IMR-90 (cell line): ENCODE data around the gene CPSF2. TPM values are rescaled to one million over a fixed set of nuclear protein-coding genes. Genes with fewer than 3 reads are reported as not detected.

Experiments used
- ATAC-seq: fragments of 200-7000 bp; cut with Tn5 transposase; 2 replicates; pipeline ENCODE4 v1.9.1; 2020; ENCODE audit warnings: low read depth, mild to moderate bottlenecking, moderate library complexity
- BruUV-seq: library from RNA; stranded (reverse); fragments of 400-500 nt; replicated peaks from 2 replicates; lab custom pipeline; 2021; lab: Mats Ljungman, UMichigan
- CTCF ChIA-PET: fragments of 300-600 bp; formaldehyde crosslinking; extraction: SDS; loops from one replicate; lab custom pipeline; 2021; ENCODE audit warnings: antibody characterized with exemption; lab: Yijun Ruan, JAX
- POLR2A ChIA-PET: fragments of 300-600 bp; sonication (Branson Sonifier 250); formaldehyde crosslinking; loops from one replicate; lab custom pipeline; 2022; ENCODE audit warnings: antibody characterized with exemption; ENCODE audit not compliant: unreplicated experiment; lab: Charles Lee
- DNase-seq: peaks from one replicate; pipeline ENCODE4 v3.0.0; 2013
- H2AFZ ChIP-seq: replicated peaks from 2 replicates; pipeline ENCODE3; 2013; ENCODE audit warnings: low read length, mild to moderate bottlenecking; ENCODE audit not compliant: poor library complexity
- H2AK5ac ChIP-seq: 2 replicates; pipeline ENCODE4 v1.6.1; 2013; ENCODE audit warnings: low read depth, low read length, inconsistent platforms
- H2AK9ac ChIP-seq: replicated peaks from 2 replicates; pipeline ENCODE3; 2013; ENCODE audit warnings: mild to moderate bottlenecking, low read depth, low read length, moderate library complexity; ENCODE audit not compliant: poor library complexity
- H2BK120ac ChIP-seq: 2 replicates; pipeline ENCODE4 v1.6.1; 2013; ENCODE audit warnings: low read depth, low read length, inconsistent platforms
- H2BK15ac ChIP-seq: 3 replicates; pipeline ENCODE4 v1.6.1; 2013; ENCODE audit warnings: low read depth, low read length, inconsistent platforms
- H2BK20ac ChIP-seq: 2 replicates; pipeline ENCODE4 v1.6.1; 2013; ENCODE audit warnings: low read depth, mild to moderate bottlenecking, inconsistent platforms, low read length, moderate library complexity
- H2BK5ac ChIP-seq: 2 replicates; pipeline ENCODE4 v1.6.1; 2013; ENCODE audit warnings: mild to moderate bottlenecking, low read depth, low read length, inconsistent platforms; ENCODE audit not compliant: poor library complexity, severe bottlenecking
- H3K14ac ChIP-seq: replicated peaks from 2 replicates; pipeline ENCODE4 v1.6.1; 2013; ENCODE audit warnings: low read depth, low read length, inconsistent platforms
- H3K18ac ChIP-seq: 2 replicates; pipeline ENCODE4 v1.6.1; 2013; ENCODE audit warnings: low read depth, low read length, control low read depth
- H3K23ac ChIP-seq: 2 replicates; pipeline ENCODE4 v1.6.1; 2013; ENCODE audit warnings: low read depth, low read length, inconsistent platforms
- H3K27ac ChIP-seq: 2 replicates; pipeline ENCODE4 v1.5.1; 2013; ENCODE audit warnings: mild to moderate bottlenecking, control low read depth, low read length; ENCODE audit not compliant: insufficient read depth
- H3K27me3 ChIP-seq: 2 replicates; pipeline ENCODE4 v1.6.1; 2013; ENCODE audit warnings: low read length; ENCODE audit not compliant: control insufficient read depth, insufficient read depth
- H3K36me3 ChIP-seq: 2 replicates; pipeline ENCODE4 v1.6.1; 2013; ENCODE audit warnings: low read length, mixed read lengths; ENCODE audit not compliant: control insufficient read depth, insufficient read depth
- H3K4ac ChIP-seq: 2 replicates; pipeline ENCODE4 v1.6.1; 2013; ENCODE audit warnings: low read depth, low read length, inconsistent platforms
- H3K4me1 ChIP-seq: 2 replicates; pipeline ENCODE4 v1.6.1; 2013; ENCODE audit warnings: low read length, mixed read lengths; ENCODE audit not compliant: control insufficient read depth, insufficient read depth
- H3K4me2 ChIP-seq: 2 replicates; pipeline ENCODE4 v1.6.1; 2013; ENCODE audit warnings: low read depth, mild to moderate bottlenecking, control low read depth, low read length, moderate library complexity
- H3K4me3 ChIP-seq: 2 replicates; pipeline ENCODE4 v1.5.1; 2013; ENCODE audit warnings: low read depth, mild to moderate bottlenecking, control low read depth, low read length, moderate library complexity; ENCODE audit not compliant: insufficient read depth
- H3K56ac ChIP-seq: 2 replicates; pipeline ENCODE4 v1.6.1; 2013; ENCODE audit warnings: low read length, inconsistent platforms; ENCODE audit not compliant: insufficient read depth; ENCODE audit errors: extremely low read depth
- H3K79me1 ChIP-seq, 2 experiments: 2 replicates each; pipeline ENCODE4 v1.6.1; 2013; ENCODE audit warnings: low read length in 2 of 2, inconsistent platforms in 1 of 2, low read depth in 1 of 2
- H3K9ac ChIP-seq: 2 replicates; pipeline ENCODE4 v1.6.1; 2013; ENCODE audit warnings: low read depth, low read length, control low read depth
- H3K9me1 ChIP-seq: 2 replicates; pipeline ENCODE4 v1.6.1; 2013; ENCODE audit warnings: low read length, inconsistent platforms; ENCODE audit not compliant: insufficient read depth
- H3K9me3 ChIP-seq: 2 replicates; pipeline ENCODE4 v1.6.1; 2013; ENCODE audit warnings: low read length; ENCODE audit not compliant: control insufficient read depth, insufficient read depth
- H4K20me1 ChIP-seq: 2 replicates; pipeline ENCODE4 v1.6.1; 2013; ENCODE audit warnings: low read length, inconsistent platforms; ENCODE audit not compliant: insufficient read depth
- H4K5ac ChIP-seq: 2 replicates; pipeline ENCODE4 v1.6.1; 2013; ENCODE audit warnings: mild to moderate bottlenecking, low read depth, low read length, control low read depth
- H4K8ac ChIP-seq, 2 experiments: 2 replicates each; pipeline ENCODE4 v1.6.1; 2013; ENCODE audit warnings: low read depth in 2 of 2, low read length in 2 of 2, control low read depth in 1 of 2, inconsistent platforms in 1 of 2
- H4K91ac ChIP-seq: 2 replicates; pipeline ENCODE4 v1.6.1; 2013; ENCODE audit warnings: low read depth, low read length, inconsistent platforms; ENCODE audit not compliant: insufficient read depth
- BHLHE40 ChIP-seq: fragments of 150-350 bp; IDR thresholded peaks from 2 replicates; pipeline ENCODE4 v1.6.1; 2016; ENCODE audit warnings: mild to moderate bottlenecking, low read depth, low read length
- MAZ ChIP-seq: IDR thresholded peaks from 2 replicates; pipeline ENCODE4 v1.6.1; 2012; ENCODE audit warnings: low read depth, mild to moderate bottlenecking, low read length, improper control_type of control experiment, moderate library complexity, borderline replicate concordance
- RAD21 ChIP-seq: IDR thresholded peaks from 2 replicates; pipeline ENCODE4 v1.6.1; 2012; ENCODE audit warnings: low read length, improper control_type of control experiment
- WGBS, 2 experiments: methylation state at CpG; one replicate each; pipeline versions ENCODE4 v1.1.5 to v1.1.7; 2013; ENCODE audit warnings: missing lambda C conversion rate in 2 of 2; ENCODE audit not compliant: insufficient read length in 1 of 2; ENCODE audit errors: extremely low coverage in 2 of 2; 5-methylcytosine and 5-hydroxymethylcytosine counted together
- dilution Hi-C: fragments of 300-500 bp; cut with HindIII; formaldehyde crosslinking; loops from one replicate; pipeline ENCODE4 v1.14.3; 2018; ENCODE audit warnings: low sequenced_read_pairs; ENCODE audit not compliant: unreplicated experiment
- in situ Hi-C: fragments of 300-500 bp; cut with MboI; formaldehyde crosslinking; loops from 3 replicates; pipeline ENCODE4 v1.14.3; 2019; ENCODE audit warnings: low sequenced_read_pairs, inconsistent platforms, mixed read lengths
- intact Hi-C: fragments of 100-400 bp; cut with micrococcal nuclease; formaldehyde crosslinking; loops from 2 replicates; pipeline ENCODE4 v1.10.0; 2022
- polyA plus RNA-seq, 3 experiments: library from polyadenylated mRNA; depleted of rRNA; stranded (reverse); fragments of >200 nt; gene quantifications; 2 replicates each; pipeline ENCODE4 v1.2.3, GENCODE V29; 2012; ENCODE audit warnings: low replicate concordance in 1 of 3
- total RNA-seq: library from RNA; depleted of rRNA; stranded (reverse); fragments of >200 nt; gene quantifications from 2 replicates; pipeline ENCODE4 v1.2.3, GENCODE V29; 2012
- TF ChIP-seq, protein P1 (sequence below): fragments of 150-350 bp; IDR thresholded peaks from 2 replicates; pipeline ENCODE4 v1.6.1; 2017; ENCODE audit warnings: mild to moderate bottlenecking, antibody characterized with exemption, low read length, low read depth

CPSF2 gene
- total and polyA plus RNA-seq, 2 of the 4 experiments (the other 2 are of a cell fraction) = 18.5 to 30.6 TPM

DNA sequence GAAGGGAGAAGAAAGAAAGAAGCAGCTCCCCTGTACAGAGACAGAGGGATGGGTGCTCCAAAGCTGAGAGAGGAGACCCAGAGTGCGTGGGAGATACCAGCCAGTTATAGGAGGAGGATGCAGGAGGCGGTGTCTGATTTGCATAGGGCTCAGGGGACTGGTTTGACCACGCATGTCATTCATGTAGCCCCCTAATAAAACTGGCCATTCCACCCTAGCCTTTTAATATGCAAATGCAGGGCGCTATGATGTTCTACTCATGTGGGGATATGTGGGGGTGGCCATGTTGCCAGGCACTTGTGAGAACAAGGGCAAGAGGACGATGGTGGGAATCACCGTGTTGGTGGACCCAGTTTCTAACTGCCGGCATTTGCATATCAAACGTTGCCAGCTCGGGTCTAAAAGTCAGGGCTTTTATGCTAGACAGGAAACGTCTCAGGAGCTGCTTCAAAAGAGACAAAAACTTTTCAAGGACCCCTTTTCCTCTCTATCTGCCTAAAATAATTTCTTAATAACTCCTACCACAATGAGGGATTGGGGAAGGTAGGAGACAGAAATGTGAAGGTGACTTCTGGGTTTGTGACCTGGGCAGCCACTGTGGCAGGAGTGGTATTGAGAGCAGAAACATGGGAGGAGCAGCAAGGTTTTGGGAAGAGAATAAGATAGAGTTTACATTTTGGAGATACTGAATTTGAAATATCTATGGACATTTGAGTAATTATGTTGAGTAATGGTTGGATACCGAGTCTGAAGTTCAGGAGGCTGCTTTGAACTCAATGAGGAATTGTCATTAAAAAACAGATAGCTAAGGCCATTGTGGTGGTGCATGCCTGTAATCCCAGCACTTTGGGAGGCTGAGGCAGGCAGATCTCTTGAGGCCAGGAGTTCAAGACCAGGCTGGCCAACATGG lies 13.2 kb upstream of the CPSF2 start:
- Histone ChIP-seq H3K36me3 (no peaks in the 10 kb centered on the region), H3K18ac (no peak overlapping the region), H3K79me1 (peaks cover 2 to 8% of the 10 kb centered on the region in 2 experiments; a peak in 2 of 4 replicates), H4K91ac (no peak overlapping the region), H3K27me3 (no peaks in the 10 kb centered on the region), H3K4me2 (no peak overlapping the region), H3K9me3 (no peaks in the 10 kb centered on the region), H4K20me1 (no peaks in the 10 kb centered on the region), H3K4ac (no peak overlapping the region), H2AK9ac (no peak overlapping the region), H4K8ac (no peak overlapping the region), H3K14ac (no peak overlapping the region), H3K4me1 (peaks cover 4% of the 10 kb centered on the region; the same call in 1 of the 2 replicates), H2AK5ac (no peak overlapping the region), H3K9ac (no peak overlapping the region), H3K27ac (no peak overlapping the region), H3K4me3 (no peak overlapping the region), H2AFZ (peak overlapping the region; percentile 67), H2BK5ac (no peak overlapping the region), H3K9me1 (no peaks in the 10 kb centered on the region; the same call in 1 of the 2 replicates), H2BK120ac (no peak overlapping the region), H3K56ac (no peak overlapping the region), H2BK15ac (no peak overlapping the region), H4K5ac (no peak overlapping the region), H2BK20ac (no peak overlapping the region), H3K23ac (no peak overlapping the region)
- BruUV-seq = no TSS peak
- CTCF ChIA-PET = interaction anchor here (2.9 kb wide), 1 partner anchor 10 kb away, joined by 11 read pairs; no protein-coding TSS in a partner anchor
- intact Hi-C loops (loop anchor here (10.0 kb wide), 1 partner anchor 164 kb away; the partner anchor contains the start of gene FBLN5), dilution Hi-C loops (no loop called here), in situ Hi-C loops (no loop called here)
- 100% methylated on average over 1 of the region's 11 CpGs; no CpG with 5 or more reads in 1 of the 2 experiments for WGBS, 2 experiments
- no peak for ATAC-seq
- TF ChIP-seq, protein P1, sequence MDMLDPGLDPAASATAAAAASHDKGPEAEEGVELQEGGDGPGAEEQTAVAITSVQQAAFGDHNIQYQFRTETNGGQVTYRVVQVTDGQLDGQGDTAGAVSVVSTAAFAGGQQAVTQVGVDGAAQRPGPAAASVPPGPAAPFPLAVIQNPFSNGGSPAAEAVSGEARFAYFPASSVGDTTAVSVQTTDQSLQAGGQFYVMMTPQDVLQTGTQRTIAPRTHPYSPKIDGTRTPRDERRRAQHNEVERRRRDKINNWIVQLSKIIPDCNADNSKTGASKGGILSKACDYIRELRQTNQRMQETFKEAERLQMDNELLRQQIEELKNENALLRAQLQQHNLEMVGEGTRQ = no peak
- TF ChIP-seq MAZ (no peak), RAD21 (no peak), BHLHE40 (no peak)
- POLR2A ChIA-PET = interaction anchor here (0.6 kb wide), 1 partner anchor 8 kb away, joined by 4 read pairs; no protein-coding TSS in a partner anchor
- DNase-seq = no peak
